Measurements from ENCODE around the gene MCTP1.

The MCTP1 gene

DNA sequence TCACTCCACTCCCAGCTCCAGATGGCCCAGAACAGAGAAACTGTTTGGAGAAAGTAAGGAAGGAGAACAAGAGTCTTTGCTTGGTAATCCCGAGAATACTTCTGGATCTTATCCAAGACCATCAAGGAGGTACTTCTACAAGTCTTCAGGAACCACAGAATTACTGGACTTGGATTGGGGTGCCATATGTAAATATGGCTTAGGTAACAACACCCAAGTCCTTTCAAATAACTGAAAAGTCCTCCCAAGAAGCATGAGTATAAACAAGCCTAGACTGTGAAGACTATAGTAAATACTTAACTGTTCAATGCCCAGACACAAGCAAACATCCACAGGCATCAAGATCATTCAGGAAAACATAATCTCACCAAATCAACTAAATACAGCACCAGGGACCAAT is 170.0 kb downstream of the MCTP1 start:
- no peak for DNase-seq (ENCODE audit: low read depth)

DNA sequence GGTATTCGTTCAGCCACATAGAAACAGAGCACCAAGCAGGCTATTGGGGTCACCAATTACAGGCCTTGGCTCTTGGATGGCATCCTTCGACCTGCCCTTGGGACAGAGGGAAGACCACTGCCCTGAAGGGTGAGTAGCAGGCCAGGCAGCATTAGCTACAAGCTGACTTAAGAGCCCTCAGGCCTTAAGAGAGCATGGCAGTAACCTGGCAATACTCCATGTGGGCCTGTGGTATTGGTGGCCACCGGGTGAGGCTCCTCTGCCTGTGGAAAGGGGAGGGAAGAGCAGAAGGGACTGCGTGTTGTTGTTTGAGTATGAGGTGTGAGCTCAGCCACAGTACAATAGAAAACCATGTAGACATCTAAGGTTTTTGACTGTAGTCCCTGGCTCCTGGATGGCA is 170.6 kb downstream of the MCTP1 start:
- no peak for DNase-seq (ENCODE audit: low read depth)

GRCh38 chr5:95113489-95113888 is 171.4 kb downstream of the MCTP1 start:
- no peak for DNase-seq (ENCODE audit: low read depth)

DNA sequence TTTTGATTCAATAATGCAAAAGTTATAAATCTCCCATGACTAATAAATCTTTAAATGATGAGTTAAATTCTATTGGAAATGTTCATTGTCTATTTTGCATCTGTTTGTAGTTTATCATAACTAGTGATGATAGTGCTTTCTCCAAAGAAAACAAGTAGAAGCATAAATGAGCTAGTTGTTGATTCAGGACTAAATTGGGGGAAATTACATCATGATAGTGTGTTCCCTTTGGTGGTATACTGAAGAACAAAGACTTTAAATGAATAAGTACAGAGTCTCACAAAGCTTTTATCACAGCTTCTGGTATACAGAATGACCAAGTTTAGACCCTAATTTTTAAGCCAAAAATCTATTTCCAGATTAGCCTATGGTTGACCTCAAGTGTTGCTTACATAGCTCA is 173.8 kb downstream of the MCTP1 start:
- DNase-seq (ENCODE audit: low read depth) = no peak

DNA sequence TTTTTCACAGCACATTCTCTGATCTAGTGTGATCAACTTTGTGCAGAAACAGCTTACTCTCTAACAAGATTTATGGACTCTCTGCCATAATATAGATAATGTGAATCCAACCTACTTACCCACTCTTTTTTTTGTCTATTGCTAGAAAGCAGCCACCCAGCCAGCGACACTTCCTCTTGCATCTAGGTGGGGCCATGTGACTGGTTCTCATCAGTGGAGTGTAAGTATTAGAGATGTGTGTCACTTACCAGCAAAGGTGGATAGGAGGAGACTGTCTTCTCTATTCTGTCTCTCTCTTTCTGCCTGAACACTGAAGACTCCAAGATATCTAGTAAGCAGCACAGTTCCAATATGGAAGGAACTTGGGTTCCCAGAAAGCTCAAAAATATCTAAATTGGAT is 174.8 kb downstream of the MCTP1 start:
- no peak for DNase-seq (ENCODE audit: low read depth)

GRCh38 chr5:95107138-95107537 is 177.8 kb downstream of the MCTP1 start:
- no peak for DNase-seq (ENCODE audit: low read depth)

GRCh38 chr5:95105638-95106037 is 179.3 kb downstream of the MCTP1 start:
- no peak for DNase-seq (ENCODE audit: low read depth)

GRCh38 chr5:95102687-95103086 is 182.2 kb downstream of the MCTP1 start:
- DNase-seq (ENCODE audit: low read depth) = no peak

DNA sequence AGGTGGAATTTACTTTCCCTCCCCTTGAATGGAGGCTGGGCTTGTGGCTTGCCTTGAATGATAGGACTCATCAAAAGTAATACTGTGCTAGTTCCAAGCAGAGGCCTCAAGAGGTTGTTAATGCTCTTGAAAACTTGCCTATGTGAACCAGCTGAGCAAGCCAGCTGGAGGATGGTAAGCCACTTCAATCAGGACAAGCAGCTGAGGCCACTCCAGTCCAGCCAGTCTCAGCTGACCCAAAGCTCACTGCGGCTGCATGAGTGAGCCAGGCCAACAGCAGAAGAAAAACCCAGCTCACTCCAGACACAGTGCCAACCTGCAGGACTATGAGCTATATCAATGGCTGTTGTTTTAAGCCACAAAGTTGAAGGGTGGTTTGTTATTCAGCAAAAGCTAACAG is 182.8 kb downstream of the MCTP1 start:
- DNase-seq (ENCODE audit: low read depth) = no peak

- DNase-seq (ENCODE audit: low read depth) = no peak
These were observed 184.3 kb downstream of the MCTP1 start for GRCh38 chr5:95100551-95100950.

GRCh38 chr5:95098012-95098411 is 186.9 kb downstream of the MCTP1 start:
- DNase-seq (ENCODE audit: low read depth) = no peak

- no peak for DNase-seq (ENCODE audit: low read depth)
These were observed 191.7 kb downstream of the MCTP1 start for GRCh38 chr5:95093211-95093610.

DNA sequence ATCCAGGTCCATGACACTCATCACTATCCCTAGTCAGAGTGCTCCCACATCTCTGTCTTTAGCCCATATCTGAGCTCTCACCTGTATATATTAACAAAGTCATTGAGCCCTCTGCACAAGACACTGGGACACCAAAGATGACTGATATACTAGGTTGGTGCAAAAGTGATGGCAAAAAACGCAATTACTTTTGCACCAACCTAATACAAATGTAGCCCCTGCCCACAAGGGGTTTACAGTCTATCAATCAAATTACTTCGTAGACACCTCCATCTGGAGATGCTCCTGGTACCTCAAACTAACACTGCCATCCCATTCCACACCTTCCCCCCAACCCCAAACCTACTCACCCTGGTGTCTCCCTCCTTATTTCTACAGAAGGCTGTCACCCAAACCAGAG is 194.1 kb downstream of the MCTP1 start:
- no peak for DNase-seq (ENCODE audit: low read depth)

DNA sequence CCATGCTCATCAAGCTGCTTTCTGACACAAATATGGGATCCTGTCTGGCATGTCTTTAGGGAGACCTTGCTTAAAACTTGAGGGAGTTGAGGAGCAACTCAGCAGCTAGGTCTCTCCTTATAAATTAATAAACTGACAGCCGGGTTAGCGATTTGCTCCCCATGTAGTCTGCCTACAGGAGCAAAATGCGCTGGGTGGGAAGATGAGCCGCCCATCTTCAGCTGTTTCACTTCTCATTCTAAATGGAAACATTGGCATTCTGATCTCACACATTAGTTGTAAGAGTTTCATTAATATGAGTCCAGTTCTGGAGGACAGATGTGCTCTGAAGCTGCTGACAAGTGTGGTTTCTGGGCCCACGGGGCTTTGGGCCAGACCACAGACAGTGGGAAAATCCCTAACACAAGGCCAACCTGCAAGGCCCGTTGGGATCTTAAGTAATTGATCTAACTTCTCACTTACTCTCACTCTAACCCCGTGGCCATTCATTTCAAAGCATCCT is 197.0 kb downstream of the MCTP1 start:
- no peak for DNase-seq (ENCODE audit: low read depth)

- DNase-seq (ENCODE audit: low read depth) = no peak
These were observed 197.7 kb downstream of the MCTP1 start for GRCh38 chr5:95086927-95087815.

DNA sequence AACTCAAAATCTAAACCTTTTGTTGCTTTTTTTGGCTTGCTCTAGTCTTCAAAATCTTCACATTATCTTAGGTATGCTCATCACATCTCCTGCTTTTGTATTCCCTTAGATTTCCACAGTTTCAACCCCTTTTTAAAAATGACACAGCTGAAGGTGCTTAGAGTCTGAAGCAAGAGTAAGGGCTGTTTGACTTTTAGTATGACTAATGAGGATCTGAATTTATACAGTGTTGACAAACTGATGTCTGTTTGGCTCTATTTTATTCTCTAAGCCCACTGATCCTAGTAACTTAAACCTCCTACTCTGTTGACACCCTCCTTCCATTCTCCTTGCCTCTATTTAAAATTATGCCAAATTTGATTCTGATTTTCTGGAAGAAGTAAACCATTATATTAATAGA is 200.1 kb downstream of the MCTP1 start:
- DNase-seq (ENCODE audit: low read depth) = no peak

DNA sequence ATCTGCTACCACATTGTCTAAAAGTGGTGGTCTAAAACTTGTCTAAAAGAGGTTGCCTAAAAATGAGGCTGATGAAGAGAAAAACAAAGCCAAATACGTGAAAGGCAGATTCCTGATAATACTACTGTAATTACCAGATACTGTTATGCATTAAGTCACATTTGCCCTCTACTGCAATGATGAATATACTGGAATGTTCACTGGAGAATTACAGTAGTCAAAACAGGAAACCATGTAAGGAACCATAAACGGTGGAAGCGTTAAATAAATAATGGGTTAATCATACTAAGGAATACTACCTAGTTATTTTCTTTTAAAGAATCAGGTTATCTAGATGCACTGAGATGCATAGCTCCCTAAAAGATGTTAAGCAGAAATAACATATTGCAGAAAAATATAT is 201.3 kb downstream of the MCTP1 start:
- DNase-seq (ENCODE audit: low read depth) = no peak

DNA sequence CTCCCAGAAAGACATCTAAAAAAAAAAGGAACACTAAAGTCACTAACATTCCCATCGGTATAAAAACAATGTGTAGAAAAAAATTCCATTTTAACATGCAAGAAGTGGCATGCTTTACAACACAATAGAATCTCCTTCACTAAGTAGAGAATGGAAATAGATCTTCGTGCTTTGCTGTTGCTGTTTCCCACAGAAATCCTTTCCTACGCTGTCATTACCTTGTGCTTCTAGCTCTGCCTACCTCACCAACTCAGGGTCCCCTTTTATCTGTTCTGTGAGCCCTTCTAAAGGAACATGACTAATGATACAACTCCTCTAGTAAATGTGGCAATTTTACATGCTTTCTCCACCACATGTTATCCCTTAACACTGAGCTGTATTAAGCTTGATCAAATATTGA is 202.9 kb downstream of the MCTP1 start:
- no peak for DNase-seq (ENCODE audit: low read depth)

DNA sequence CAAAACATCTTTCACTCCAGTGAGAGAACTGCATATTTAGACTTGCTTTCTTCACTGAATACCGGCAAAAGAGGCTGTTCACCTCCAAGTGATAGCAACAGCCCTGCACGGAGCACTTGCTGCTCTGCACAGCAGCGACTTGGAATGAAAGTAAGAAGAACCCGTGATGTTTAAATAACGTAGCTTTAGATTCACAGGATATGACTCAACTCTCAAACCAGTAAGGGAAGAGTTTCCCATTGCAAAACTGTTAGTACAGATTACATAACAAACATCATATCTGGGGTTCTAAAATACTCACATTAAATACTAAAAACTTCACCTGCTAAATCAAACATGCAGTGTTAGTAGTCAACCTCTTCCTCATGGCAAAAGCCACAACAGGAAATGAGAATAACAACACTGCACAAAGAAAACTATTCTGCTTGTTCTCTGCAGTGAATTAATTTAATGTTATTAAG is 203.4 kb downstream of the MCTP1 start:
- no peak for DNase-seq (ENCODE audit: low read depth)

GRCh38 chr5:95080441-95080840 is 204.5 kb downstream of the MCTP1 start:
- DNase-seq (ENCODE audit: low read depth) = no peak

DNA sequence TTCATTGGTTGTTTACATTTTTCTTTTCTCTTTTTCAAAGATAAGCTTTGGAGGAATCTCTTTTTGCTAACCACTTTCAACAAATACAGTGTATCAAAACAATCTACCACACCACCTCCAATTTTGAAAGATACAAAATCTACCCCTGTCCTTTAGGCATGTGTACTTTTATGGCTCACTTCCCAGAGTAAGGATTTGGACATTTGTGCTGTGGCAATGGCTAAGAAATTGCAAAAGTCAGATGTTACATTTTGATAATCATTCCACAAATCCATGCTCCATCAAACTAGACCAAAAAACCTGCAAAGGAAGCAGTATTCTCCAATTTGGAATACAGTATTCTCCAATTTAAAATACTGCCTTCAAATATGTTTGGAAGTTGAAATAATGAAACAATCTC is 204.9 kb downstream of the MCTP1 start:
- no peak for DNase-seq (ENCODE audit: low read depth)

- DNase-seq (ENCODE audit: low read depth) = no peak
These were observed 206.0 kb downstream of the MCTP1 start for GRCh38 chr5:95078868-95079267.

DNA sequence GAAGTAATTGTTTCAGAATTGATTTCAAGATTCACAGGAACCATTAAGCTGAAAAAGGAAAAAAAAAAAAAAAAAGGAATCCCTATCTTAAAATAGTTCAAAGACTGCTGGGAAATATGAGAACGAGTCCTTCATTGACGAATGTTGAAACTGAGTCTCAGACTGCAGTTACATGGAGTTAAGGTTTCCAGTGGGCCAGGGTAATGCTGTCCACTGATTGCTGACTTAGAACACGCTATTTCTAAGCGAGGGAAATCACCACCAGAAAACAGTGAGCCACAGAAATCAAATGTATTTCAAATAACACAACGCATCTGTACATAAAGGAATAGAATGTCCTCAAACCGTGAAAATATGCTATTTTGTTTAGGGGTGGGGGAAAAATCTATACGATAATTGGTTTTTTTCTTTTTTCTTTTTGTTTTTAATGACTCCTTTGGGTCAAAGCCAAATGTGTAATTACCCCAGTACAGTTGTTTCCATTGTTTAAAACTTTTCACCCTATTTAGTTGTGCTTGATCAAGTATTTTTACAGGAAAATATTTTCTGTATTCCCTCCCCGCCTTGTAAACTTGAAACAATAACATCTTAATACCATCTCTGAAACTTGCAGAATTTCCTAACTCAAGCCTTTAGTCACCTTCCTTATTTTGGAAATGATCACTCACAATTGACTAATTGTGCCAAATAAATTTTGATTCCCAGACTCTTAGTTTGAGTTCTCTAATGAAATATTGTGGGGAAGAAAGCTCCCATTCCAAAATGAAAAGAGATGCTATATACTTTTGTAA is 208.3 kb downstream of the MCTP1 start:
- no peak for DNase-seq (ENCODE audit: low read depth)
